Measurements from ENCODE around the gene STPG1. TPM values are rescaled to one million over a fixed set of nuclear protein-coding genes. Genes with fewer than 3 reads are reported as not detected.

The STPG1 gene
- total RNA-seq, 1 experiment from 2014 or later = 12.8 TPM

- H3K9me3 Mint-ChIP-seq = no peaks in the 10 kb centered on the region
- TF ChIP-seq, protein P1, sequence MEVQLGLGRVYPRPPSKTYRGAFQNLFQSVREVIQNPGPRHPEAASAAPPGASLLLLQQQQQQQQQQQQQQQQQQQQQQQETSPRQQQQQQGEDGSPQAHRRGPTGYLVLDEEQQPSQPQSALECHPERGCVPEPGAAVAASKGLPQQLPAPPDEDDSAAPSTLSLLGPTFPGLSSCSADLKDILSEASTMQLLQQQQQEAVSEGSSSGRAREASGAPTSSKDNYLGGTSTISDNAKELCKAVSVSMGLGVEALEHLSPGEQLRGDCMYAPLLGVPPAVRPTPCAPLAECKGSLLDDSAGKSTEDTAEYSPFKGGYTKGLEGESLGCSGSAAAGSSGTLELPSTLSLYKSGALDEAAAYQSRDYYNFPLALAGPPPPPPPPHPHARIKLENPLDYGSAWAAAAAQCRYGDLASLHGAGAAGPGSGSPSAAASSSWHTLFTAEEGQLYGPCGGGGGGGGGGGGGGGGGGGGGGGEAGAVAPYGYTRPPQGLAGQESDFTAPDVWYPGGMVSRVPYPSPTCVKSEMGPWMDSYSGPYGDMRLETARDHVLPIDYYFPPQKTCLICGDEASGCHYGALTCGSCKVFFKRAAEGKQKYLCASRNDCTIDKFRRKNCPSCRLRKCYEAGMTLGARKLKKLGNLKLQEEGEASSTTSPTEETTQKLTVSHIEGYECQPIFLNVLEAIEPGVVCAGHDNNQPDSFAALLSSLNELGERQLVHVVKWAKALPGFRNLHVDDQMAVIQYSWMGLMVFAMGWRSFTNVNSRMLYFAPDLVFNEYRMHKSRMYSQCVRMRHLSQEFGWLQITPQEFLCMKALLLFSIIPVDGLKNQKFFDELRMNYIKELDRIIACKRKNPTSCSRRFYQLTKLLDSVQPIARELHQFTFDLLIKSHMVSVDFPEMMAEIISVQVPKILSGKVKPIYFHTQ (CRISPR knock-in tag; IDR thresholded peaks at IDR 0.05) = no peak
- TF ChIP-seq E2F4 (CRISPR knock-in tag; IDR thresholded peaks at IDR 0.05; ENCODE audit: borderline replicate concordance, low read depth) = no peak
- TF ChIP-seq ZNF317 (CRISPR knock-in tag; IDR thresholded peaks at IDR 0.05; ENCODE audit: borderline replicate concordance, low read depth) = no peak
- no peak for TF ChIP-seq ZNF423 (CRISPR knock-in tag; IDR thresholded peaks at IDR 0.05)
- no peak for TF ChIP-seq NFATC4 (CRISPR knock-in tag; IDR thresholded peaks at IDR 0.05)
- TF ChIP-seq, protein P2, sequence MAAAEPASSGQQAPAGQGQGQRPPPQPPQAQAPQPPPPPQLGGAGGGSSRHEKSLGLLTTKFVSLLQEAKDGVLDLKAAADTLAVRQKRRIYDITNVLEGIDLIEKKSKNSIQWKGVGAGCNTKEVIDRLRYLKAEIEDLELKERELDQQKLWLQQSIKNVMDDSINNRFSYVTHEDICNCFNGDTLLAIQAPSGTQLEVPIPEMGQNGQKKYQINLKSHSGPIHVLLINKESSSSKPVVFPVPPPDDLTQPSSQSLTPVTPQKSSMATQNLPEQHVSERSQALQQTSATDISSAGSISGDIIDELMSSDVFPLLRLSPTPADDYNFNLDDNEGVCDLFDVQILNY (CRISPR knock-in tag; IDR thresholded peaks at IDR 0.05) = no peak
- TF ChIP-seq CREM (CRISPR knock-in tag; IDR thresholded peaks at IDR 0.05) = no peak
- no peak for TF ChIP-seq MYBL2 (CRISPR knock-in tag; IDR thresholded peaks at IDR 0.05)
- no peak for TF ChIP-seq ZBTB21 (CRISPR knock-in tag; IDR thresholded peaks at IDR 0.05; ENCODE audit: borderline replicate concordance)
- no peak for TF ChIP-seq PREB (CRISPR knock-in tag; IDR thresholded peaks at IDR 0.05; ENCODE audit: borderline replicate concordance)
- POLR2A ChIA-PET = no interaction called here
- no peaks in the 10 kb centered on the region; the same call in 1 of the 2 replicates for H3K27me3 Mint-ChIP-seq (ENCODE audit: low read depth)
- peaks cover 2% of the 10 kb centered on the region; the same call in 1 of the 2 replicates for H3K36me3 Mint-ChIP-seq
- CTCF ChIA-PET = interaction anchor here (0.6 to 5.9 kb wide), 5 partner anchors 9 to 187 kb away, joined by 3 to 45 read pairs (median 3); no protein-coding TSS in a partner anchor
- H3K4me3 Mint-ChIP-seq = no peak overlapping the region
- DNase-seq (ENCODE audit: low spot score) (no peak), ATAC-seq (no peak)
- no peak overlapping the region for H3K27ac Mint-ChIP-seq
- no peaks in the 10 kb centered on the region for H3K4me1 Mint-ChIP-seq
Observed at GRCh38 chr1:24383381-24383940, 30.1 kb downstream of the STPG1 start.

- Mint-ChIP-seq H3K36me3 (peaks cover 2% of the 10 kb centered on the region; the same call in 1 of the 2 replicates), H3K4me1 (no peaks in the 10 kb centered on the region), H3K27ac (no peak overlapping the region), H3K9me3 (no peaks in the 10 kb centered on the region), H3K4me3 (no peak overlapping the region), H3K27me3 (ENCODE audit: low read depth) (no peaks in the 10 kb centered on the region; the same call in 1 of the 2 replicates)
- CTCF ChIA-PET = interaction anchor here (0.7 to 2.0 kb wide), 3 partner anchors 33 to 205 kb away, joined by 3 to 7 read pairs (median 3); partner anchors contain the start of gene NIPAL3
- POLR2A ChIA-PET = no interaction called here
- ATAC-seq (no peak), DNase-seq (ENCODE audit: low spot score) (no peak)
- TF ChIP-seq NFATC4 (CRISPR knock-in tag; IDR thresholded peaks at IDR 0.05) (no peak), CREM (CRISPR knock-in tag; IDR thresholded peaks at IDR 0.05) (no peak), SMAD4 (CRISPR knock-in tag; IDR thresholded peaks at IDR 0.05) (no peak), ESRRA (CRISPR knock-in tag; IDR thresholded peaks at IDR 0.05; ENCODE audit: borderline replicate concordance) (no peak), ZNF263 (CRISPR knock-in tag; IDR thresholded peaks at IDR 0.05; ENCODE audit: low read depth) (no peak), ZBTB21 (CRISPR knock-in tag; IDR thresholded peaks at IDR 0.05; ENCODE audit: borderline replicate concordance) (no peak), ZNF671 (CRISPR knock-in tag; IDR thresholded peaks at IDR 0.05) (no peak), USF2 (CRISPR knock-in tag; IDR thresholded peaks at IDR 0.05) (no peak), ZNF317 (CRISPR knock-in tag; IDR thresholded peaks at IDR 0.05; ENCODE audit: borderline replicate concordance, low read depth) (no peak), ATF6 (CRISPR knock-in tag; IDR thresholded peaks at IDR 0.05) (no peak), ZNF416 (CRISPR knock-in tag; IDR thresholded peaks at IDR 0.05) (no peak), ERG (CRISPR knock-in tag; IDR thresholded peaks at IDR 0.05) (no peak), E2F4 (CRISPR knock-in tag; IDR thresholded peaks at IDR 0.05; ENCODE audit: borderline replicate concordance, low read depth) (no peak), JAZF1 (CRISPR knock-in tag; IDR thresholded peaks at IDR 0.05) (no peak), ATF1 (CRISPR knock-in tag; IDR thresholded peaks at IDR 0.05) (no peak)
Observed at GRCh38 chr1:24382165-24382577, 31.4 kb downstream of the STPG1 start.

All from WTC11 (cell line).